ENCODE data around the gene CALM3.

GRCh38 chr19:46639358-46640182, 38.4 kb downstream of the CALM3 start:
- TF ChIP-seq CTCF (IDR thresholded peaks at IDR 0.05), result no peak
- TF ChIP-seq POLR2AphosphoS5 (IDR thresholded peaks at IDR 0.05), result peak; percentile 66 to 80
- TF ChIP-seq POLR2A (IDR thresholded peaks at IDR 0.05; ENCODE audit: low read depth), result no peak
- TF ChIP-seq EP300 (IDR thresholded peaks at IDR 0.05), result no peak

All from esophagus muscularis mucosa (tissue), 4 donors.